ENCODE measurements around the gene LRRFIP2. TPM values are rescaled to one million over a fixed set of nuclear protein-coding genes. Genes with fewer than 3 reads are reported as not detected.
"Not testable (repeated sequence)": the region's sequence is repeated elsewhere in the genome, so short reads cannot be mapped to it uniquely, and the experiment has no call there.

LRRFIP2 gene, protein sequence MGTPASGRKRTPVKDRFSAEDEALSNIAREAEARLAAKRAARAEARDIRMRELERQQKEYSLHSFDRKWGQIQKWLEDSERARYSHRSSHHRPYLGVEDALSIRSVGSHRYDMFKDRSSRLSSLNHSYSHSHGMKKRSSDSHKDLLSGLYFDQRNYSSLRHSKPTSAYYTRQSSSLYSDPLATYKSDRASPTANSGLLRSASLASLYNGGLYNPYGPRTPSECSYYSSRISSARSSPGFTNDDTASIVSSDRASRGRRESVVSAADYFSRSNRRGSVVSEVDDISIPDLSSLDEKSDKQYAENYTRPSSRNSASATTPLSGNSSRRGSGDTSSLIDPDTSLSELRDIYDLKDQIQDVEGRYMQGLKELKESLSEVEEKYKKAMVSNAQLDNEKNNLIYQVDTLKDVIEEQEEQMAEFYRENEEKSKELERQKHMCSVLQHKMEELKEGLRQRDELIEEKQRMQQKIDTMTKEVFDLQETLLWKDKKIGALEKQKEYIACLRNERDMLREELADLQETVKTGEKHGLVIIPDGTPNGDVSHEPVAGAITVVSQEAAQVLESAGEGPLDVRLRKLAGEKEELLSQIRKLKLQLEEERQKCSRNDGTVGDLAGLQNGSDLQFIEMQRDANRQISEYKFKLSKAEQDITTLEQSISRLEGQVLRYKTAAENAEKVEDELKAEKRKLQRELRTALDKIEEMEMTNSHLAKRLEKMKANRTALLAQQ
- total RNA-seq, result 10 to 100 TPM; 24.8 to 40.8 (median 26.6) TPM

DNA sequence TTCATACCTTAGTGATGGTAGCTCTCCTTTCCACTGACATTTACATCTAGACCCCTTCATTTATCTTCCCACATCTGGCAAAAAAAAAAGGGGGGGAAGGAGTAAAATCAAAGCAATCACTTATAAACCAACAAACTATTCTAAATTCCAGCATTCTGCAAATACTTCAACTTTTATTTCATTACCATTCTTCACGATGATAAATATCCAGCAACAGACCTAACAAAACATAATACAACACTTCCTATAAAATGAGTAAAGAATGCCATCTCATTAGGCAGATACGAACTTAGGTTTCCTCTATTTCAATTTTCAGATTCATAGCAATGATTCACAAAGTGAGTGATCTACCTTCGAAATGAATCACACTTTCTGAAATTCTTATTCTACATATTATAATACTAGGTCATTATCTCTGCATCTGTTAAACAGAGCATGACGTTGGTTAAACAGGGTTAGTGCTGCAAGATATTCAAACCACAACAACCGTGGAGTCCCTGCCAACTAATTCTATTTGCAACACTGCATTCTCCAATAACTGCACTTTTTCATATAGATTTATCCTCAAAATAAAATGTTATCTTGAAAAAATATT is at the start of gene LRRFIP2:
LRRFIP2 (minus strand) TSS at position 51 of the 595 bp plus-strand sequence. CDS start 25,599 bp downstream, outside the sequence.
- peaks cover 17% of the 10 kb centered on the region for H3K36me3 Mint-ChIP-seq (ENCODE audit: insufficient read depth)
- no peaks in the 10 kb centered on the region for H3K27me3 Mint-ChIP-seq (ENCODE audit: low read depth)
- H3K9me3 Mint-ChIP-seq, result no peaks in the 10 kb centered on the region
- peak within 1 kb of the TSS; percentile 94 for H3K4me3 Mint-ChIP-seq
- H3K4me1 Mint-ChIP-seq (ENCODE audit: low read depth), result peaks cover 53% of the 10 kb centered on the region
- ATAC-seq (peak; percentile 66 to 68), DNase-seq (no peak)

DNA sequence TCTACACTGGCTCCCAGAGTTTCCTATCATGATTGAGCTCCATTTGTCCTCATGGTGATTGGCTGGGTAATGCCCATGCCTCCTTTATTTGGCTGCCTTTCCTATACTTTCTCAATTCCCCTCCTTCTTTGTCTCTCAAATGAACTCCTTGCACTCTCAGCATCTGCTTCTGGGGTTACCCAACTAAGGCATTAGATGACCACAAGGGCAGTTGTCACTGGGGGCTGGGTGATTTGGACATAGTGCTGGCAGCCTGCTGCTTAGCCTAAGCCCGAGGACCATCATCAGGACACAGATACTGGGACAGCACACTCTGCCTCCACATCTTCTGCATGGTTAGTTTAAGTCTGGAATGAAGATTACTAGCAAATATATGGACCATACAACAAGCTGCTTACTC is 49.2 kb upstream of the LRRFIP2 start:
- Mint-ChIP-seq H3K27me3 (ENCODE audit: low read depth) (no peaks in the 10 kb centered on the region), H3K9me3 (no peaks in the 10 kb centered on the region), H3K4me1 (ENCODE audit: low read depth) (peaks cover 26% of the 10 kb centered on the region), H3K36me3 (ENCODE audit: insufficient read depth) (no peaks in the 10 kb centered on the region), H3K4me3 (no peak overlapping the region)
- no peak for DNase-seq
- ATAC-seq, result no peak

DNA sequence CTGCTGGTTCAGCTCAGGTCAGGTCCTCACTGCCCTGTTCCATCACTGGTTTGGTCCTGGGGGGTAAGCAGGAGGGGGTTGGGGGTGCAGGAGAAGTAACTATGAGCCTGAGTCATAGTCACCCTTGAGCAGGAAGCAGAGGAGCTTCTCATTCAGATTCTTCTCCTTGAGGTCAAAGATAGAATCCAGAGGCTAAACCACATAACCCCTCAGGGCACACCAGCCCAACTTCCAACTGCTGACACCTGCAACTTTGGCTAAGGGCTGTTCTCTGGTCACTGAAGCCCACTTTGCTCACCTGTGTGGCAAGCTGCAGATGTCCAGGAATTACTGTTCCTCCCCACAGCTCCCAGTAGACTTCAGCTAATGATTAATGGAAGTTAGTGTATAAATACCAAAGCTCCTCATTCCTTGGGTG is 48.8 kb upstream of the LRRFIP2 start:
- no peak for DNase-seq
- Mint-ChIP-seq H3K9me3 (no peaks in the 10 kb centered on the region), H3K36me3 (ENCODE audit: insufficient read depth) (no peaks in the 10 kb centered on the region), H3K27me3 (ENCODE audit: low read depth) (no peaks in the 10 kb centered on the region), H3K4me1 (ENCODE audit: low read depth) (peaks cover 27% of the 10 kb centered on the region), H3K4me3 (no peak overlapping the region)
- peak in 1 of 2 donors; percentile 34 for ATAC-seq

DNA sequence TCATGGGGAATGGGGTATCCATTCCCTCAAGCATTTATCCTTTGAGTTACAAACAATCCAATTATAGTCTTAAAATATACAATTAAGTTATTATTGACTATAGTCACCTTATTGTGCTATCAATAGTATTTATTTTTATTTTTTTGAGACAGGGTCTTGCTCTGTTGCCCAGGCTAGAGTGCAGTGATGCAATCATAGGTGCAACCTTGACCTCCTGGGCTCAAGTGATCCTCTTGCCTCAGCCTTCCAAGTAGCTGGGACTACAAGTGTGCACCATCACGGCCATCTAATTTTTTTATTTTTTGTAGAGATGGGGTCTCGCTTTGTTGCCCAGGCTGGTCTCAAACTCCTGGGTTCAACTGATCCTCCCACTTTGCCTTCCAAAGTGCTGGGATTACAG is 48.2 kb upstream of the LRRFIP2 start:
- ATAC-seq; H3K27me3 Mint-ChIP-seq (ENCODE audit: low read depth); H3K4me3 Mint-ChIP-seq; DNase-seq; H3K36me3 Mint-ChIP-seq (ENCODE audit: insufficient read depth); H3K9me3 Mint-ChIP-seq: not testable (repeated sequence)
- peaks cover 30% of the 10 kb centered on the region for H3K4me1 Mint-ChIP-seq (ENCODE audit: low read depth)

DNA sequence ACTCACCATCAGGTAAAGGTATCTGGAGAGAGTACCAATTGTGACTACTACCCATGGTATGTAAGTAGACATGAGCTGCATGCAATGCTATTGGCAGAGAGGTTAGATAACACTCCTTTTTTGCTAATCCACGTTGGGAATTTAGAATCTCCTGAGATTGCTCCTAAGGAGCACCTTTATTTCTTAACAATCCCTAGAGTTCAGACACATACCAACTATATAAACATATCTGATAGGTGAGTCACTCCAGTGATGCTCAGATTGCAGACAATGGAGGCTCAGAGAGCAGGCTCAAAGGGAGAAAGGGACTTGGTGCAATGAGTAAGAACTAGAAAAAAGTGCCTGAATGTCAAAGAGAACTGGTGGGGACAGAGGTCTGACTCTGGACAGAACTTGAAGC is 47.0 kb upstream of the LRRFIP2 start:
- Mint-ChIP-seq H3K36me3 (ENCODE audit: insufficient read depth) (no peaks in the 10 kb centered on the region), H3K4me3 (no peak overlapping the region), H3K4me1 (ENCODE audit: low read depth) (peaks cover 41% of the 10 kb centered on the region), H3K9me3 (no peaks in the 10 kb centered on the region), H3K27me3 (ENCODE audit: low read depth) (no peaks in the 10 kb centered on the region)
- no peak for DNase-seq
- ATAC-seq, result peak; percentile 8 to 26

DNA sequence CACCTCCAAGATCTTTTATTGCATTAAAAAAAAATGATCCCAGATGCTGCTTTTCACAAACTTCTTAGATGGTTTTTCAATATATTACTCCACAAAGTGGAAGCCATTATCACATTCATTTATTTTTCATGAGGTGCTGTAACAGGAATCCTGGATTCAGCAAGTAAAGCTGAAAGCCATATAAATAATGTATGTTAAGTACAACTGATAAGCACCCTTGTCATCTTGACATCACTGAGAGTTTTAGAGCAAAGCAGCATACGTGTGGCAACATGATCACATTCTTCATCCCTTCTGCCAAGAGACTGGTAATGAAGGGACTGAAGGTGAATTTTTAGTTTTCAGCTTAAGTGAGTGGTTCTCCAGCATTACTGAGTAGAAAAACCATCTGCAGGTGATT is 44.9 kb upstream of the LRRFIP2 start:
- Mint-ChIP-seq H3K36me3 (ENCODE audit: insufficient read depth) (no peaks in the 10 kb centered on the region), H3K4me1 (ENCODE audit: low read depth) (peaks cover 37% of the 10 kb centered on the region), H3K27me3 (ENCODE audit: low read depth) (no peaks in the 10 kb centered on the region), H3K9me3 (no peaks in the 10 kb centered on the region), H3K4me3 (no peak overlapping the region)
- ATAC-seq (no peak), DNase-seq (no peak)

DNA sequence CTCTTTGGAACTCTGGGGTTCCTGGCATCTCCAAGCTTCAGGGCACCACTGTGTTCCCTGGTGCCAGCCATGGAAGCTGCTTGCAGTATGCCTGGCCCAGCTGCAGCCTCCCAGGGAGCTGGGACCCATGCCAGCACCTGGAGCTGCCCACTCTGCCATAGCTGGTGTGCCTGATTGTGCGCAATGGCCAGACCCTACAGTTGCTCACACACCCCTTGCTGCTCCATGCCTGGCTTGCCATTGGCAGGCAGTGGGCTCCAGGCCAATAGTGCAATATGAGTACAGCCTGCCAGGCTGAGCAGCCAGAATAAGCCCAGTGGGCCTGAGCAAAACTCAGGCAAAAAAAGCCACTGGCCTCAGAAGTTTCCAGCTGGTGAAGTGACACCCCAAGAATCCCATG is 43.8 kb upstream of the LRRFIP2 start:
- no peak for DNase-seq
- no peaks in the 10 kb centered on the region for H3K36me3 Mint-ChIP-seq (ENCODE audit: insufficient read depth)
- no peaks in the 10 kb centered on the region for H3K9me3 Mint-ChIP-seq
- peaks cover 37% of the 10 kb centered on the region for H3K4me1 Mint-ChIP-seq (ENCODE audit: low read depth)
- no peak for ATAC-seq
- H3K4me3 Mint-ChIP-seq, result no peak overlapping the region
- H3K27me3 Mint-ChIP-seq (ENCODE audit: low read depth), result no peaks in the 10 kb centered on the region

DNA sequence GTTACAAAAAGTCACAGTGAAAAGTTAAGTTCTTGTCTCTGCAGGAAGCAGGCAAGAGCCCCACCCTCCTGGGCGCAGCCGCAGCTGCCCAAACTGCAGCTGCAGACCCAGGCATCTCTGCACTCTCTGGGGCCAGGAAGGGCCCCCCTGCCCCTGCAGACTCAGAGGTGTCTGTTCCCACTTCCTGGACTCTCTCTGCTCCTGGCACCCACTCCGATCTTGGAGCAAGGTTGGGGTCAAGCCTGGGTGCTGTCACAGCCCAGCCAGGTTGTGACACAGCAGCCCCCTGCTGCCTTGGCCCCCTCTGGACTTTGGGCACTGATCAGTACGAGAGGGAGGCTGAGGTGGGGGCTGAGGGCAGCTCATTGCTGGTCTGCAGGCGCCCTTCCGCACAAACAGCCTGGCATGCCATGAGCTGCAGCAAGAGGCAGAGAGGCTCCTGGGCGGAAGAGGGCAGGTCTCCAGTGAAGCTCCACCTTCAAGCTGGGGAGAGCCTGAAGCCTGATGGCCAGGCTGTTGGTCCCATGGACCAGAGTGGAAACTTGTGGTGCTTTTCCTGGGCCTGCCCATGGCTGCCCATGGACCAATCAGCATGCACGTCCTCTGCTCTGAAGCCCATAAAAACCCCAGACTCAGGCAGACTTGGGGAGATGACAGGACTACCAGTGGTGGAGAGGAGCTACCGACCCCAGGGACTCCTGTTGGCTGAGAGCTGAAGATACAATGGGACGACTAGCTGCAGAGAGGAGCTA is 42.9 kb upstream of the LRRFIP2 start:
- H3K9me3 Mint-ChIP-seq, result no peaks in the 10 kb centered on the region
- no peaks in the 10 kb centered on the region for H3K36me3 Mint-ChIP-seq (ENCODE audit: insufficient read depth)
- H3K4me3 Mint-ChIP-seq, result no peak overlapping the region
- ATAC-seq, result peak in 1 of 2 donors; percentile 11
- H3K27me3 Mint-ChIP-seq (ENCODE audit: low read depth), result no peaks in the 10 kb centered on the region
- DNase-seq, result no peak
- H3K4me1 Mint-ChIP-seq (ENCODE audit: low read depth), result peaks cover 35% of the 10 kb centered on the region

DNA sequence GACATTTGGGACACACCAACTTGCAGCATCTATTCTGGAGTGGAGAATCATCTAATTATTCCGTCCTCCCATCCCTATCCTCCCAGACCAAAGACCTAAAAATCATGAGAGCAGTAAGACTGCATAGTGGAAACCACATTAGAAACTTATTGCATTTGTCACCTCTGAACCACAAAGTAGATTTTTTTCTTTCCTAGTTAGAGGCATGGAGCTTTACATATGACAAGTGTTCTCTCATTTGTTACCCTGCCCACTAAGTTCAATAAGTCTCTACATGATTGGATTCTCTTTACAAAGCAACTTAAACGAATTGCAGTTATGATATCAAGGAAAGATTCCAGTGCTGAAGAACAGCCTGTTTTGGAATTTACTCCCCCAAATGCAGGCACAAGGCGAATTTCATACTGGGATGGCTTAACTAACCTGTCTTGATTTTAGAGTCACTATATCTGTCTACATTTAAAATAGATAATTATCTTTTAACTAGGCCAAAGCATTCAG is 42.3 kb upstream of the LRRFIP2 start:
- peaks cover 35% of the 10 kb centered on the region for H3K4me1 Mint-ChIP-seq (ENCODE audit: low read depth)
- no peaks in the 10 kb centered on the region for H3K36me3 Mint-ChIP-seq (ENCODE audit: insufficient read depth)
- no peak overlapping the region for H3K4me3 Mint-ChIP-seq
- H3K9me3 Mint-ChIP-seq, result no peaks in the 10 kb centered on the region
- ATAC-seq (peak; percentile 74 to 83), DNase-seq (no peak)
- H3K27me3 Mint-ChIP-seq (ENCODE audit: low read depth), result no peaks in the 10 kb centered on the region

DNA sequence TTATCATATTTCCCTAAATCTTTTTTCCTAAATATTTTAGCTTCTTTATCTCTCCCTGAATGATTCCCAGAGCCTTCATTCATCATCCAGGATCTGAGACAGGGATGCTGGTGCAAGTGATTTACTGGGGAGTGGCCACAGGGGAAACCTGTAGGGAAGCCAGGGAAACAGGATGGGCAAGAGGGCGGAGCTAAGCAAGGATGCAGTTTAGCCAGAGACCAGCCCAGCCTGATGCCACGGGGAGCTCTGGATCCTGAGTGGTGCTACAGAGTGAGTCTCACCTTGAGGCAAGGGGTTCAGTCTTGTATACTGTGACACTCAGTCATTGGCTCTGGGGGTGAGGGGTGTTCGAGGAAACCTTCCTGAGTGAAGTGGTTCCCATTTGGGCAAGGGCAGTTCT is 39.7 kb upstream of the LRRFIP2 start:
- DNase-seq, result no peak
- peaks cover 30% of the 10 kb centered on the region for H3K4me1 Mint-ChIP-seq (ENCODE audit: low read depth)
- no peaks in the 10 kb centered on the region for H3K9me3 Mint-ChIP-seq
- no peaks in the 10 kb centered on the region for H3K36me3 Mint-ChIP-seq (ENCODE audit: insufficient read depth)
- H3K4me3 Mint-ChIP-seq, result no peak overlapping the region
- ATAC-seq, result no peak
- H3K27me3 Mint-ChIP-seq (ENCODE audit: low read depth), result no peaks in the 10 kb centered on the region

DNA sequence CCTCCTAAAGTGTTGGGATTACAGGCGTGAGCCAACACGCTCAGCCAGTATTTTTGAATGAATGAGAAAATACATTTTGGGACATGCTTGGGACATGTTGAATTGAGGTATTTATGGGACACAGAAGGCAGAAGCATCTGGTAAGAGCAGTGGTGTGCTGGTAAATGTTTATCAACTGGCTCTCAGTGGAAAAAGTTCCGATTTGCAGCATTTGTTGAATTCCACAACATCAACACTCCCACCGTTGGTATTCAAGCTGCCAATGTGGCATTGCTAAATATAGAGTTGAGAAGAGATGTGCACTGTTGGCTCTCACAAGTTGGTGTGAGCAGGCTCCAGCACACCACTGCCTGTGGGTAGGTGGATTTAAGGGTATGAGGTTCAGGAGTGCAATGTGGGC is 35.8 kb upstream of the LRRFIP2 start:
- DNase-seq (no peak), ATAC-seq (no peak)
- H3K9me3 Mint-ChIP-seq, result no peaks in the 10 kb centered on the region

DNA sequence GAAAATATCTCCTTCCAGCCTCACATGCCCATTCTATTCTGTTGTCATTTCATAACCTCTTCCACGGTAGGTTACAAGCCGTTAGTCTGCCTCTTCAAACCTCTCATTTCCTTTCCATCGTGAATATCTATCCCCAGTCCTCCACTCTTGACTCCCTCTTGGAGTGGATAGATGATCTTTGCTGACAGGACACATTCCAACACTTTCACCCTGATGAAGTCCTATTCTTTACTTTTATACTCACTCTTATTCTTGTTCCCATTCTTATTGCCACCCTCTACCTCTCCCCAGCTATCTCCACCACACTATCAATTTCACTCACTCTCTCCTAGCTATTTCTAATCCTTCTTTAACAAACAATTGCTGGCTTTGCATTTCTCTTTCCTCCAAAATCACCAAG is 34.2 kb upstream of the LRRFIP2 start:
- not testable (repeated sequence) for H3K27me3 Mint-ChIP-seq (ENCODE audit: low read depth); H3K4me3 Mint-ChIP-seq; H3K36me3 Mint-ChIP-seq (ENCODE audit: insufficient read depth); H3K4me1 Mint-ChIP-seq (ENCODE audit: low read depth); H3K9me3 Mint-ChIP-seq; DNase-seq; ATAC-seq

More for the DNA sequence above, 35.8 kb upstream of the LRRFIP2 start:
- H3K4me1 Mint-ChIP-seq (ENCODE audit: low read depth), result peaks cover 4% of the 10 kb centered on the region
- H3K4me3 Mint-ChIP-seq, result no peak overlapping the region
- no peaks in the 10 kb centered on the region for H3K36me3 Mint-ChIP-seq (ENCODE audit: insufficient read depth)
- H3K27me3 Mint-ChIP-seq (ENCODE audit: low read depth), result no peaks in the 10 kb centered on the region

DNA sequence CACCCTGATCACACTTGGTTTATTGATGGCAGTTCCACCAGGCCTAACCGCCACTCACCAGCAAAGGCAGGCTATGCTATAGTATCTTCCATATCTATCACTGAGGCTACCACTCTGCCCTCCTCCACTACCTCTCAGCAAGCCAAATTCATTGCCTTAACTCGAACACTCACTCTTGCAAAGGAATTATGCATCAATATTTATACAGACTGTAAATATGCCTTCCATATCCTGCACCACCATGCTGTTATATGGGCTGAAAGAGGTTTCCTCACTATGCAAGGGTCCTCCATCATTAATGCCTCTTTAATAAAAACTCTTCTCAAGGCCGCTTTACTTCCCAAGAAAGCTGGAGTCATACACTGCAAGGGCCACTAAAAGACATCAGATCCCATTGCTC is 33.6 kb upstream of the LRRFIP2 start:
- H3K27me3 Mint-ChIP-seq (ENCODE audit: low read depth); H3K4me3 Mint-ChIP-seq; H3K4me1 Mint-ChIP-seq (ENCODE audit: low read depth); H3K9me3 Mint-ChIP-seq; H3K36me3 Mint-ChIP-seq (ENCODE audit: insufficient read depth); ATAC-seq; DNase-seq: not testable (repeated sequence)

DNA sequence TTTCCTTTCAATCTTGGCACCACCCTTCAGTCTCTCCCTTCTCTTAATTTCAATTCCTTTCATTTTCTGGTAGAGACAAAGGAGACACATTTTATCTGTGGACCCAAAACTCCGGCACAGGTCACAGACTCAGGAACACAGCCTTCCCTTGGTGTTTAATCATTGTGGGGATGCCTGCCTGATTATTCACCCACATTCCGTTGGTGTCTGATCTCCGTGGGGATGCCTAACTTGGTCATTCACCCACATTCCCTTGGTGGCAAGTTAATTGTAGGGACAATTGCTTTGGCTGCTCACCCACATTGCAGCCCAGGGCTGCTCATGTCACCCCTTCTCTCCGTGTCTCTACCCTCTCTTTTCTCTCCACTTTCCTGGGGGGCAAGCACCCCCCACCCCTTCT is 31.7 kb upstream of the LRRFIP2 start:
- not testable (repeated sequence) for H3K36me3 Mint-ChIP-seq (ENCODE audit: insufficient read depth); H3K4me3 Mint-ChIP-seq; H3K4me1 Mint-ChIP-seq (ENCODE audit: low read depth); H3K9me3 Mint-ChIP-seq; H3K27me3 Mint-ChIP-seq (ENCODE audit: low read depth); ATAC-seq; DNase-seq

Data from activated T-cell treated with anti-CD3 and anti-CD28 coated beads, Interleukin-2, amount 50 U/mL, for 4 hours (primary cell).